ENCODE data around the gene ITGA11.

Gene ITGA11, protein sequence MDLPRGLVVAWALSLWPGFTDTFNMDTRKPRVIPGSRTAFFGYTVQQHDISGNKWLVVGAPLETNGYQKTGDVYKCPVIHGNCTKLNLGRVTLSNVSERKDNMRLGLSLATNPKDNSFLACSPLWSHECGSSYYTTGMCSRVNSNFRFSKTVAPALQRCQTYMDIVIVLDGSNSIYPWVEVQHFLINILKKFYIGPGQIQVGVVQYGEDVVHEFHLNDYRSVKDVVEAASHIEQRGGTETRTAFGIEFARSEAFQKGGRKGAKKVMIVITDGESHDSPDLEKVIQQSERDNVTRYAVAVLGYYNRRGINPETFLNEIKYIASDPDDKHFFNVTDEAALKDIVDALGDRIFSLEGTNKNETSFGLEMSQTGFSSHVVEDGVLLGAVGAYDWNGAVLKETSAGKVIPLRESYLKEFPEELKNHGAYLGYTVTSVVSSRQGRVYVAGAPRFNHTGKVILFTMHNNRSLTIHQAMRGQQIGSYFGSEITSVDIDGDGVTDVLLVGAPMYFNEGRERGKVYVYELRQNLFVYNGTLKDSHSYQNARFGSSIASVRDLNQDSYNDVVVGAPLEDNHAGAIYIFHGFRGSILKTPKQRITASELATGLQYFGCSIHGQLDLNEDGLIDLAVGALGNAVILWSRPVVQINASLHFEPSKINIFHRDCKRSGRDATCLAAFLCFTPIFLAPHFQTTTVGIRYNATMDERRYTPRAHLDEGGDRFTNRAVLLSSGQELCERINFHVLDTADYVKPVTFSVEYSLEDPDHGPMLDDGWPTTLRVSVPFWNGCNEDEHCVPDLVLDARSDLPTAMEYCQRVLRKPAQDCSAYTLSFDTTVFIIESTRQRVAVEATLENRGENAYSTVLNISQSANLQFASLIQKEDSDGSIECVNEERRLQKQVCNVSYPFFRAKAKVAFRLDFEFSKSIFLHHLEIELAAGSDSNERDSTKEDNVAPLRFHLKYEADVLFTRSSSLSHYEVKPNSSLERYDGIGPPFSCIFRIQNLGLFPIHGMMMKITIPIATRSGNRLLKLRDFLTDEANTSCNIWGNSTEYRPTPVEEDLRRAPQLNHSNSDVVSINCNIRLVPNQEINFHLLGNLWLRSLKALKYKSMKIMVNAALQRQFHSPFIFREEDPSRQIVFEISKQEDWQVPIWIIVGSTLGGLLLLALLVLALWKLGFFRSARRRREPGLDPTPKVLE

GRCh38 chr15:68431792-68432401 is at the start of gene ITGA11:
ITGA11 (minus strand) TSS chr15:68432163; CDS start chr15:68432066, 97 bp downstream.
- TF ChIP-seq CTCF (IDR thresholded peaks at IDR 0.05), result no peak

DNA sequence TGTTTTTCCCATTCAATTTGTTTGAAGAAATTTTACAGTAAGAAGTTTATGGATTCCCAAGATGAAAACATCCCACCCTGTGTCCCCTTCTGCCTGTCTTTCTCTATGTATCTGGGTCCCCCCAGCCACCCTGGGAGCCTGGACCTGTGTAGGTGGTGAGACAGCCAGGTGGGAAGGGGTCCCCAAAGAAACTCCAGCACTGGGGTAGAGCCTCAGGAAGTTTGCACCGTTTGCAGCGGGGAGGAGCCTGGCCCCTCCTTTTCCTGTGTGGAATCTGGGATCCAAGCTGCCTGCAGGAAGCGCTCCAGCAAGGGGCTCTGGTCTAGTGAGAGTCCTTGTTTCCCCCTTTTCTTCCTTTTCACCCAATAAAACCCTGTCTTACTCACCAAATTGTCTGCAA is 49.4 kb upstream of the ITGA11 start:
- no peak overlapping the region for H3K27ac Mint-ChIP-seq
- H3K36me3 Mint-ChIP-seq (ENCODE audit: low read depth), result no peaks in the 10 kb centered on the region
- H3K4me3 Mint-ChIP-seq, result no peak overlapping the region
- peaks cover 12% of the 10 kb centered on the region for H3K27me3 Mint-ChIP-seq (ENCODE audit: low read depth, poor library complexity)
- no peak for TF ChIP-seq CTCF (IDR thresholded peaks at IDR 0.05)
- DNase-seq, result no peak
- H3K9me3 Mint-ChIP-seq, result no peaks in the 10 kb centered on the region
- H3K4me1 Mint-ChIP-seq, result peaks cover 38% of the 10 kb centered on the region

More at GRCh38 chr15:68431792-68432401, at the start of gene ITGA11:
- DNase-seq, result peak; percentile 84
- peaks cover 90% of the 10 kb centered on the region for H3K27me3 Mint-ChIP-seq (ENCODE audit: low read depth, poor library complexity)
- peaks cover 11% of the 10 kb centered on the region for H3K4me1 Mint-ChIP-seq
- H3K27ac Mint-ChIP-seq, result no peak within 1 kb of the TSS
- H3K36me3 Mint-ChIP-seq (ENCODE audit: low read depth), result no peaks in the 10 kb centered on the region
- H3K4me3 Mint-ChIP-seq, result peak within 1 kb of the TSS; percentile 77
- H3K9me3 Mint-ChIP-seq, result no peaks in the 10 kb centered on the region

- Mint-ChIP-seq H3K9me3 (no peaks in the 10 kb centered on the region), H3K27ac (no peak overlapping the region), H3K36me3 (ENCODE audit: low read depth) (no peaks in the 10 kb centered on the region), H3K4me3 (no peak overlapping the region), H3K4me1 (peaks cover 28% of the 10 kb centered on the region), H3K27me3 (ENCODE audit: low read depth, poor library complexity) (peaks cover 15% of the 10 kb centered on the region)
- no peak for TF ChIP-seq CTCF (IDR thresholded peaks at IDR 0.05)
- DNase-seq, result no peak
Observed at GRCh38 chr15:68480296-68480695, 48.3 kb upstream of the ITGA11 start.

GRCh38 chr15:68479870-68480269 is 47.9 kb upstream of the ITGA11 start:
- Mint-ChIP-seq H3K9me3 (no peaks in the 10 kb centered on the region), H3K4me3 (no peak overlapping the region), H3K4me1 (peaks cover 24% of the 10 kb centered on the region), H3K36me3 (ENCODE audit: low read depth) (no peaks in the 10 kb centered on the region), H3K27ac (no peak overlapping the region), H3K27me3 (ENCODE audit: low read depth, poor library complexity) (peaks cover 15% of the 10 kb centered on the region)
- no peak for TF ChIP-seq CTCF (IDR thresholded peaks at IDR 0.05)
- DNase-seq, result no peak

- Mint-ChIP-seq H3K36me3 (ENCODE audit: low read depth) (no peaks in the 10 kb centered on the region), H3K9me3 (no peaks in the 10 kb centered on the region), H3K4me1 (peaks cover 19% of the 10 kb centered on the region), H3K27ac (no peak overlapping the region), H3K4me3 (no peak overlapping the region), H3K27me3 (ENCODE audit: low read depth, poor library complexity) (peaks cover 19% of the 10 kb centered on the region)
- no peak for TF ChIP-seq CTCF (IDR thresholded peaks at IDR 0.05)
- DNase-seq, result no peak
Observed at GRCh38 chr15:68479406-68479805, 47.4 kb upstream of the ITGA11 start.

Data from nephron progenitor cell (in vitro differentiated cells).